Prostate gland (tissue), 2 donors: Measurements from ENCODE around the gene CHST12. TPM values are rescaled to one million over a fixed set of nuclear protein-coding genes. Genes with fewer than 3 reads are reported as not detected.

Experiments
- DNase-seq: peaks from one replicate; pipeline ENCODE4 v3.0.0-alpha.2; 2019; ENCODE audit warnings: low spot score
- H3K27ac ChIP-seq, 2 donors: fragments of 200-600 bp; sonication (generic); 2 replicates each; pipeline ENCODE4 v1.5.1; 2017 to 2019
- H3K27me3 ChIP-seq: fragments of 200-600 bp; sonication (generic); replicated peaks from 2 replicates; pipeline ENCODE4 v1.5.1; 2019; ENCODE audit not compliant: insufficient read depth
- H3K36me3 ChIP-seq, 2 donors: fragments of 200-600 bp; sonication (generic); 1 replicate in 1 of 2; 2 replicates in 1 of 2; pipeline versions ENCODE4 v1.5.1 to v1.8.1; 2017 to 2019
- H3K4me1 ChIP-seq: fragments of 200-600 bp; sonication (generic); replicated peaks from 2 replicates; pipeline ENCODE4 v1.5.1; 2019
- H3K4me3 ChIP-seq, 2 donors: fragments of 200-600 bp; sonication (generic); 2 replicates each; pipeline ENCODE4 v1.5.1; 2017 to 2019
- H3K9me3 ChIP-seq: fragments of 200-600 bp; sonication (generic); 2 replicates; pipeline ENCODE4 v1.5.1; 2017
- POLR2A ChIP-seq: fragments of 450-650 bp; IDR thresholded peaks from one replicate; pipeline ENCODE4 v1.6.1; 2016; ENCODE audit warnings: antibody characterized with exemption, mild to moderate bottlenecking
- POLR2AphosphoS5 ChIP-seq: sonication (generic); formaldehyde crosslinking; IDR thresholded peaks from one replicate; pipeline ENCODE4 v1.6.1; 2017; ENCODE audit warnings: antibody characterized with exemption
- WGBS: methylation state at CpG from one replicate; pipeline ENCODE4 v1.1.5; 2018; 5-methylcytosine and 5-hydroxymethylcytosine counted together
- intact Hi-C: fragments of 100-400 bp; cut with DNase I; formaldehyde crosslinking; loops from one replicate; pipeline ENCODE4 v1.14.2; 2022
- total RNA-seq, 2 donors: library from RNA; depleted of rRNA; stranded (reverse); fragments of >200 nt; gene quantifications; one replicate each; pipeline ENCODE4 v1.1.0, GENCODE V29; 2016
- TF ChIP-seq, protein P1 (sequence below), 4 experiments: fragments of 200-600 bp in 2 of 4; fragments of 450-650 bp in 2 of 4; sonication (generic) in 2 of 4; IDR thresholded peaks; 1 replicate in 3 of 4; 2 replicates in 1 of 4; pipeline ENCODE4 v1.5.1; 2016 to 2019; ENCODE audit warnings: antibody characterized with exemption in 4 of 4, mild to moderate bottlenecking in 2 of 4, moderate library complexity in 2 of 4

CHST12 gene
- total RNA-seq, 2 donors from 2014 or later, result 22.4 to 36.1 TPM

DNA sequence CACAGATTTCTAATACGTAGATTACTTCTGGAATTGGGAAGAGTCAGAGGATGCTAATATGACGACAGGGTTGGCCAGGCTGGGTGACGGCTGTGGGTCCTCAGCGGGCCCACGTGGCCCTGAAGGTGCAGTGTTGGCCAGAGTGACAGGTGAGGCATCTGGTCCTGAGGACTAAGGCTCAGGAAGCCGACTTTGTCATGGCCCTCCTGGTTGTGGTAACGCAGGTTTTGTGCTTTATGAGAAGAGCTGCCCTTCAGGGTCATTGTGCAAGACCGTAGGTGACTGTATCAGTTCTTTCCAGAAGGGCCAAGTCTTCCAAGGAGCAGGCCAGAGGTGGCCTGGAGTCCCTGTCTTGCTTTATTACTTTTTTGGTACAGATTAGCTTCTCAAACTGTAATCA, 46.2 kb upstream of the CHST12 start:
- no peak for DNase-seq
- no peaks in the 10 kb centered on the region for H3K27me3 ChIP-seq
- intact Hi-C loops, result loop anchor here (10.0 kb wide), 1 partner anchor 782 kb away; the partner anchor contains the start of gene PSMG3
- H3K9me3 ChIP-seq, result no peaks in the 10 kb centered on the region
- no peak overlapping the region for H3K27ac ChIP-seq
- WGBS, result 54% methylated on average over 8 of the region's 8 CpGs
- H3K4me3 ChIP-seq, result no peak overlapping the region
- peaks cover 0 to 4% of the 10 kb centered on the region in 2 donors for H3K36me3 ChIP-seq
- TF ChIP-seq, protein P1, sequence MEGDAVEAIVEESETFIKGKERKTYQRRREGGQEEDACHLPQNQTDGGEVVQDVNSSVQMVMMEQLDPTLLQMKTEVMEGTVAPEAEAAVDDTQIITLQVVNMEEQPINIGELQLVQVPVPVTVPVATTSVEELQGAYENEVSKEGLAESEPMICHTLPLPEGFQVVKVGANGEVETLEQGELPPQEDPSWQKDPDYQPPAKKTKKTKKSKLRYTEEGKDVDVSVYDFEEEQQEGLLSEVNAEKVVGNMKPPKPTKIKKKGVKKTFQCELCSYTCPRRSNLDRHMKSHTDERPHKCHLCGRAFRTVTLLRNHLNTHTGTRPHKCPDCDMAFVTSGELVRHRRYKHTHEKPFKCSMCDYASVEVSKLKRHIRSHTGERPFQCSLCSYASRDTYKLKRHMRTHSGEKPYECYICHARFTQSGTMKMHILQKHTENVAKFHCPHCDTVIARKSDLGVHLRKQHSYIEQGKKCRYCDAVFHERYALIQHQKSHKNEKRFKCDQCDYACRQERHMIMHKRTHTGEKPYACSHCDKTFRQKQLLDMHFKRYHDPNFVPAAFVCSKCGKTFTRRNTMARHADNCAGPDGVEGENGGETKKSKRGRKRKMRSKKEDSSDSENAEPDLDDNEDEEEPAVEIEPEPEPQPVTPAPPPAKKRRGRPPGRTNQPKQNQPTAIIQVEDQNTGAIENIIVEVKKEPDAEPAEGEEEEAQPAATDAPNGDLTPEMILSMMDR (IDR thresholded peaks at IDR 0.05), result no peak
- TF ChIP-seq POLR2A, result no peak
- TF ChIP-seq POLR2AphosphoS5, result no peak
- H3K4me1 ChIP-seq, result peaks cover 5% of the 10 kb centered on the region

DNA sequence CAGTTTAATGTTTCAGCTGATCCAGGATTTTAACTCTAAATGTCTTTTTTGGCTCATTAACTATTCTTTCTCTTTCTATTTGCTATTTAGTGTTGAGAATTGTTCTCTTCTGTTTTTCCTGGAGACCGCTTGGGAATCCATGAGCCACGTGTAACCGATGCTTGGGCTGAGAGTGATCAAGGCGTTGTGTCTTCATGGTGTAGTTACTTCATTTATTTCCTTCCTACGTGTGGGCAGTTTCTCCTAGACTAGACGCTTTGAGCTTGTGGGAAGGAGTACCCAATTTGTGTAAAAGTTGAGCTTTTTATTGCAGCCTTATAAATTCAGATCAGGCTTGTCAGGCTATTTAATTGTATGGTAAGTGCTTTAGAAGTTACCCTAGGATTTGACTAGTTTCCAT, 45.8 kb upstream of the CHST12 start:
- H3K27ac ChIP-seq, result no peak overlapping the region
- 40% methylated on average over 6 of the region's 6 CpGs for WGBS
- no peak overlapping the region for H3K4me3 ChIP-seq
- H3K27me3 ChIP-seq, result no peaks in the 10 kb centered on the region
- TF ChIP-seq, protein P1 (IDR thresholded peaks at IDR 0.05), result no peak
- TF ChIP-seq POLR2A (no peak), POLR2AphosphoS5 (no peak)
- intact Hi-C loops, result loop anchor here (10.0 kb wide), 1 partner anchor 783 kb away; the partner anchor contains the start of gene PSMG3
- no peaks in the 10 kb centered on the region for H3K9me3 ChIP-seq
- no peak for DNase-seq
- peaks cover 5% of the 10 kb centered on the region for H3K4me1 ChIP-seq
- H3K36me3 ChIP-seq, result peaks cover 3 to 8% of the 10 kb centered on the region in 2 donors

DNA sequence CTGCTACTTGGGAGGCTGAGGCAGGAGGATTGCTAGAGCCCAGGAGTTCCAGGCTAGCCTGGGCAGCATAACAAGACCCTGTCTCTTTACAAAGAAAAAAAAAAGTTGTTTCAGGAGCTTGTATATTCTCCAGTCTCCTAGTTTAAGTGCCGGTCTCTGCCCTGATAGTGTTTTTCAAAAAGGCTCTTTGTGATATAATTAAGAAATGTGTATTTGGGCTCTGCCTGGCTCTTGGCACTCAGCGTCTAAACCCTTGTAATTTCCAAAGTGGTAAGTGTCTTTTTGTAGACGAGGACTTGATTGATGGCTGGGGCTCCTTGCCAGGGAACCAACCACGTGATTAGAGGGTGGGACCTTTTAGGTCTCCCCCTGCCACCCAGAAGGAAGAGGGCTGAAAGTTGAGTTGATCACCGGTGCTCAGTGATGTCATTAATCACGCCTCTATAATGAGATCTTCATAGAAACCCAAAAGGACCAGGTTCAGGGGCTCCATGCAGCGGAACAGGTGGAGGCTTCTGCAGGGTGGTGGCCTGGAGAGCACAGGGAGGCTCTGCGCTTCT, 44.4 kb upstream of the CHST12 start:
- H3K36me3 ChIP-seq, result peaks cover 12 to 23% of the 10 kb centered on the region in 2 donors
- no peaks in the 10 kb centered on the region for H3K4me1 ChIP-seq
- no peaks in the 10 kb centered on the region for H3K27me3 ChIP-seq
- intact Hi-C loops, result loop anchor here (10.0 kb wide), 1 partner anchor 784 kb away; the partner anchor contains the start of gene PSMG3
- no peak for DNase-seq
- WGBS, result 64% methylated on average over 8 of the region's 8 CpGs
- H3K4me3 ChIP-seq, result no peak overlapping the region
- no peak overlapping the region for H3K27ac ChIP-seq
- H3K9me3 ChIP-seq, result no peaks in the 10 kb centered on the region
- TF ChIP-seq POLR2A, result no peak
- TF ChIP-seq POLR2AphosphoS5, result no peak
- TF ChIP-seq, protein P1 (IDR thresholded peaks at IDR 0.05), result no peak

DNA sequence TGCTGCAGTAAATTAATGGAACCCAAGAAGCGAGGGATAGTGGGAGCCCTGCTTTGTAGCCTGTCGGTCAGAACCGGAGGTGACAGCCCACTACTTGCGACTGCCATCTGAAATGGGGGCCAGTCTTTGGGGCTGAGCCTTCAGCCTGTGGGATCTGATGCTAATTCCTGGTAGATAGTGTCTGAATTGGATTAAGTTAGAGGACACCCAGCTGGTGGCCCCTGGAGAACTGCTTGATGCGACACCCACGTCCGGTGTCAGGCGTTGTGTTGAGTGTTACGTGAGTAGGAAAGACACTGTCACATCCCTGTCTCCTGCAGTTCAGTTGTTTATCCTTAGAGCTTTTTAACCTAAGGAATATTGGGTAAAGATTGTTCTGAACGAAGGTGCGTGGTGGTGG, 43.8 kb upstream of the CHST12 start:
- intact Hi-C loops, result loop anchor here (10.0 kb wide), 1 partner anchor 785 kb away; the partner anchor contains the start of gene PSMG3
- WGBS, result 87% methylated on average over 11 of the region's 11 CpGs

More for the DNA sequence above, 43.8 kb upstream of the CHST12 start:
- Histone ChIP-seq H3K4me3 (no peak overlapping the region), H3K27me3 (no peaks in the 10 kb centered on the region), H3K36me3 (peaks cover 16 to 26% of the 10 kb centered on the region in 2 donors), H3K9me3 (no peaks in the 10 kb centered on the region), H3K27ac (no peak overlapping the region), H3K4me1 (no peaks in the 10 kb centered on the region)
- no peak for TF ChIP-seq POLR2AphosphoS5
- TF ChIP-seq, protein P1 (IDR thresholded peaks at IDR 0.05), result no peak
- no peak for TF ChIP-seq POLR2A
- DNase-seq, result no peak
